Measurements from ENCODE around the gene CLASRP.

DNA sequence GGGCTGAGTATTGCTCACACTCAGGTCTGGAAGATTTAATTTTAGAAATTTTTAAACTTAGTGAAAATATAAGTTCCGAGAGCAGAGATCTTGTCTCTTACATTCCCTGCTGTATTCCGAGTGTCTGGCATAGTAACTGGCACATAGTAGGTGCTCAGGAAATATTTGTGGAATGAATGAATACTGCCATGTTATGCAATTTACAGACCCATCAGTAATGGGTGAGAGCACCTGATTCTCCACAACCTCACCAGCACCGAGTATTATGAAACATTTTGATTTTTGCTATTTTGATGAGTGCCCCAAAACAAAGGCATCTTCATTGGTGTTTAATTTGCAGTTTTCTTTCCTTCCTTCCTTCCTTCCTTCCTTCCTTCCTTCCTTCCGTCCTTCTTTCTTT lies 15.8 kb upstream of the CLASRP start:
- TF ChIP-seq, protein P1, sequence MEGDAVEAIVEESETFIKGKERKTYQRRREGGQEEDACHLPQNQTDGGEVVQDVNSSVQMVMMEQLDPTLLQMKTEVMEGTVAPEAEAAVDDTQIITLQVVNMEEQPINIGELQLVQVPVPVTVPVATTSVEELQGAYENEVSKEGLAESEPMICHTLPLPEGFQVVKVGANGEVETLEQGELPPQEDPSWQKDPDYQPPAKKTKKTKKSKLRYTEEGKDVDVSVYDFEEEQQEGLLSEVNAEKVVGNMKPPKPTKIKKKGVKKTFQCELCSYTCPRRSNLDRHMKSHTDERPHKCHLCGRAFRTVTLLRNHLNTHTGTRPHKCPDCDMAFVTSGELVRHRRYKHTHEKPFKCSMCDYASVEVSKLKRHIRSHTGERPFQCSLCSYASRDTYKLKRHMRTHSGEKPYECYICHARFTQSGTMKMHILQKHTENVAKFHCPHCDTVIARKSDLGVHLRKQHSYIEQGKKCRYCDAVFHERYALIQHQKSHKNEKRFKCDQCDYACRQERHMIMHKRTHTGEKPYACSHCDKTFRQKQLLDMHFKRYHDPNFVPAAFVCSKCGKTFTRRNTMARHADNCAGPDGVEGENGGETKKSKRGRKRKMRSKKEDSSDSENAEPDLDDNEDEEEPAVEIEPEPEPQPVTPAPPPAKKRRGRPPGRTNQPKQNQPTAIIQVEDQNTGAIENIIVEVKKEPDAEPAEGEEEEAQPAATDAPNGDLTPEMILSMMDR (optimal IDR thresholded peaks at IDR 0.05 in 1 of 3, IDR thresholded peaks at IDR 0.05 in 1 of 3, conservative IDR thresholded peaks at IDR 0.05 in 1 of 3; ENCODE audit: extremely low read depth in 1 of 3, insufficient read depth in 2 of 3, low read length in 3 of 3) = no peak
- no peak for TF ChIP-seq EZH2 (IDR thresholded peaks at IDR 0.05; ENCODE audit: low read length)
